ENCODE measurements around the gene AP5B1. TPM values are rescaled to one million over a fixed set of nuclear protein-coding genes. Genes with fewer than 3 reads are reported as not detected.

The AP5B1 gene
- total RNA-seq, 1 experiment from 2014 or later: 9.4 TPM

DNA sequence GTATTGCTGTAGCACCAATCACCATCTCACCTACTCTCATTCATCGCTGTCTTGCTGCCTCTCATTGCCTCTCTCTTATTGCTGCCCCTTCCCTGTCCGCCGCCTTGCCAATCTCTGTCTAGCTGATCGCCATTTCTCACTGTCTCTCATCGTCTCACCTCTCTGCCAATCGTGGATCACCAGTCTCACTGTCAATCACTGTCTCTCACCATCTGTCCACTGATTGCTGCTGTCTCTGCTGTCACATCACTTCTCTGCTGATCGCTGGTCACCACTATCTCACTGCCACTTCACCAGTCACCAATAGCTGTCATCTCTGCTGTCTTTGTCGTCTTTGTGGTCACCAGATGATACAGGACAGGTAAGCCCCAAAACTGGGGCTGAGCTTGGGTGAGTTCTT is 39.6 kb downstream of the AP5B1 start:
- H3T11ph ChIP-seq (ENCODE audit: low read length): no peak overlapping the region
- H2BK15ac ChIP-seq (ENCODE audit: low read depth, low read length): no peak overlapping the region
- peaks cover 37% of the 10 kb centered on the region for H3K27me3 Mint-ChIP-seq (ENCODE audit: low read depth)
- H3K27ac ChIP-seq (ENCODE audit: insufficient read length, low read depth, low read length): no peak overlapping the region
- H3K4ac ChIP-seq (ENCODE audit: low read depth, low read length): no peak overlapping the region
- H2AFZ ChIP-seq (ENCODE audit: low read length): no peak overlapping the region
- H4K91ac ChIP-seq (ENCODE audit: insufficient read length, low read depth, low read length): no peak overlapping the region
- WGBS (ENCODE audit: extremely low coverage, insufficient read length, low lambda C conversion rate): no CpG with 5 or more reads among the region's 8 CpGs
- H3K79me2 ChIP-seq (ENCODE audit: insufficient read depth, low read length): no peaks in the 10 kb centered on the region
- no peaks in the 10 kb centered on the region for H3K79me1 ChIP-seq (ENCODE audit: insufficient read depth, low read depth, low read length, poor library complexity, severe bottlenecking)
- no peak overlapping the region for H3K9ac ChIP-seq (ENCODE audit: extremely low read depth, insufficient read length, low read length)
- H3K4me1 Mint-ChIP-seq: no peaks in the 10 kb centered on the region
- H3K4me2 ChIP-seq (ENCODE audit: insufficient read depth, insufficient read length, low read length): no peak overlapping the region
- H2BK12ac ChIP-seq (ENCODE audit: insufficient read length, low read depth, low read length): no peak overlapping the region
- H3K4me1 ChIP-seq (ENCODE audit: insufficient read depth, low read length): no peaks in the 10 kb centered on the region
- no peak overlapping the region for H3K14ac ChIP-seq (ENCODE audit: insufficient read depth, low read length)
- DNase-seq: no peak
- H3K27me3 ChIP-seq (ENCODE audit: insufficient read depth, low read length): no peaks in the 10 kb centered on the region
- H3K36me3 Mint-ChIP-seq (ENCODE audit: insufficient read depth in 1 of 3, low read depth in 3 of 3): no peaks in the 10 kb centered on the region
- no peak overlapping the region for H4K5ac ChIP-seq (ENCODE audit: insufficient read length, low read depth, low read length)
- no peaks in the 10 kb centered on the region for H3K23me2 ChIP-seq (ENCODE audit: insufficient read length, low read depth, low read length, poor library complexity, severe bottlenecking)
- no peak overlapping the region for H3K27ac Mint-ChIP-seq
- H2BK5ac ChIP-seq (ENCODE audit: insufficient read length, low read length): no peak overlapping the region
- H3K9me3 ChIP-seq (ENCODE audit: control insufficient read depth, low read depth, low read length): peaks cover 4% of the 10 kb centered on the region
- H2AK5ac ChIP-seq (ENCODE audit: insufficient read length, low read length): no peak overlapping the region
- H2BK120ac ChIP-seq (ENCODE audit: low read depth, low read length, poor library complexity, severe bottlenecking): no peak overlapping the region
- H3K18ac ChIP-seq (ENCODE audit: insufficient read length, low read depth, low read length): no peak overlapping the region
- H3K23ac ChIP-seq (ENCODE audit: insufficient read length, low read depth, low read length): no peak overlapping the region
- H3K56ac ChIP-seq (ENCODE audit: insufficient read length, low read depth, low read length): no peak overlapping the region
- peaks cover 25 to 33% of the 10 kb centered on the region in 2 experiments for H3K9me3 Mint-ChIP-seq
- TF ChIP-seq, protein P1, sequence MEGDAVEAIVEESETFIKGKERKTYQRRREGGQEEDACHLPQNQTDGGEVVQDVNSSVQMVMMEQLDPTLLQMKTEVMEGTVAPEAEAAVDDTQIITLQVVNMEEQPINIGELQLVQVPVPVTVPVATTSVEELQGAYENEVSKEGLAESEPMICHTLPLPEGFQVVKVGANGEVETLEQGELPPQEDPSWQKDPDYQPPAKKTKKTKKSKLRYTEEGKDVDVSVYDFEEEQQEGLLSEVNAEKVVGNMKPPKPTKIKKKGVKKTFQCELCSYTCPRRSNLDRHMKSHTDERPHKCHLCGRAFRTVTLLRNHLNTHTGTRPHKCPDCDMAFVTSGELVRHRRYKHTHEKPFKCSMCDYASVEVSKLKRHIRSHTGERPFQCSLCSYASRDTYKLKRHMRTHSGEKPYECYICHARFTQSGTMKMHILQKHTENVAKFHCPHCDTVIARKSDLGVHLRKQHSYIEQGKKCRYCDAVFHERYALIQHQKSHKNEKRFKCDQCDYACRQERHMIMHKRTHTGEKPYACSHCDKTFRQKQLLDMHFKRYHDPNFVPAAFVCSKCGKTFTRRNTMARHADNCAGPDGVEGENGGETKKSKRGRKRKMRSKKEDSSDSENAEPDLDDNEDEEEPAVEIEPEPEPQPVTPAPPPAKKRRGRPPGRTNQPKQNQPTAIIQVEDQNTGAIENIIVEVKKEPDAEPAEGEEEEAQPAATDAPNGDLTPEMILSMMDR (conservative IDR thresholded peaks at IDR 0.05): no peak
- H4K8ac ChIP-seq (replicated peaks; ENCODE audit: insufficient read length, low read depth, low read length): no peak overlapping the region
- H4K20me1 ChIP-seq (ENCODE audit: control insufficient read depth, insufficient read depth, insufficient read length): no peaks in the 10 kb centered on the region
- no peak overlapping the region for H3K4me3 Mint-ChIP-seq
- no peak overlapping the region for H2BK20ac ChIP-seq (ENCODE audit: low read depth, low read length, poor library complexity, severe bottlenecking)
